H9 (cell line): ENCODE data around the gene ARHGAP15. TPM values are rescaled to one million over a fixed set of nuclear protein-coding genes. Genes with fewer than 3 reads are reported as not detected.

Source experiments
- DNase-seq: peaks from one replicate; pipeline ENCODE4 v3.0.0-alpha.2; 2017
- H2AFZ ChIP-seq: one replicate; pipeline ENCODE4 v1.6.1; 2013; ENCODE audit warnings: mild to moderate bottlenecking, low read length, control low read depth, moderate library complexity
- H2AK5ac ChIP-seq: 2 replicates; pipeline ENCODE4 v1.6.1; 2013; ENCODE audit warnings: low read length, control low read depth, mixed read lengths; ENCODE audit not compliant: insufficient read length
- H2BK120ac ChIP-seq: one replicate; pipeline ENCODE4 v1.6.1; 2013; ENCODE audit warnings: low read depth, mild to moderate bottlenecking, low read length, control low read depth, inconsistent platforms; ENCODE audit not compliant: poor library complexity, severe bottlenecking
- H2BK12ac ChIP-seq: 2 replicates; pipeline ENCODE4 v1.6.1; 2013; ENCODE audit warnings: low read length, control low read depth, mixed read lengths, low read depth; ENCODE audit not compliant: insufficient read length
- H2BK15ac ChIP-seq: 2 replicates; pipeline ENCODE4 v1.6.1; 2013; ENCODE audit warnings: low read depth, low read length, control low read depth
- H2BK20ac ChIP-seq: one replicate; pipeline ENCODE4 v1.6.1; 2013; ENCODE audit warnings: low read depth, mild to moderate bottlenecking, low read length, control low read depth, inconsistent platforms; ENCODE audit not compliant: poor library complexity, severe bottlenecking
- H2BK5ac ChIP-seq: 2 replicates; pipeline ENCODE4 v1.6.1; 2013; ENCODE audit warnings: low read length, control low read depth, mixed read lengths; ENCODE audit not compliant: insufficient read length
- H3K14ac ChIP-seq: 2 replicates; pipeline ENCODE4 v1.6.1; 2013; ENCODE audit warnings: low read length, control low read depth; ENCODE audit not compliant: insufficient read depth
- H3K18ac ChIP-seq: 2 replicates; pipeline ENCODE4 v1.6.1; 2013; ENCODE audit warnings: low read depth, mild to moderate bottlenecking, mixed read lengths, low read length, control low read depth; ENCODE audit not compliant: insufficient read length
- H3K23ac ChIP-seq: 2 replicates; pipeline ENCODE4 v1.6.1; 2013; ENCODE audit warnings: low read length, control low read depth, mixed read lengths, low read depth; ENCODE audit not compliant: insufficient read length
- H3K23me2 ChIP-seq: 2 replicates; pipeline ENCODE4 v1.6.1; 2013; ENCODE audit warnings: low read depth, mild to moderate bottlenecking, mixed read lengths, low read length, control low read depth; ENCODE audit not compliant: insufficient read length, poor library complexity, severe bottlenecking
- H3K27ac ChIP-seq: 2 replicates; pipeline ENCODE4 v1.5.1; 2013; ENCODE audit warnings: low read length, control low read depth, mixed read lengths, low read depth; ENCODE audit not compliant: insufficient read length
- H3K27me3 ChIP-seq: 2 replicates; pipeline ENCODE4 v1.6.1; 2013; ENCODE audit warnings: low read length, control low read depth, inconsistent platforms; ENCODE audit not compliant: insufficient read depth
- H3K4ac ChIP-seq: 2 replicates; pipeline ENCODE4 v1.6.1; 2013; ENCODE audit warnings: low read depth, mild to moderate bottlenecking, control low read depth, inconsistent platforms, low read length, moderate library complexity
- H3K4me1 ChIP-seq: 2 replicates; pipeline ENCODE4 v1.6.1; 2013; ENCODE audit warnings: low read length, control low read depth, inconsistent platforms; ENCODE audit not compliant: insufficient read depth
- H3K4me2 ChIP-seq: 2 replicates; pipeline ENCODE4 v1.6.1; 2013; ENCODE audit warnings: low read length, control low read depth, mixed read lengths; ENCODE audit not compliant: insufficient read length, insufficient read depth
- H3K56ac ChIP-seq: 2 replicates; pipeline ENCODE4 v1.6.1; 2013; ENCODE audit warnings: low read depth, mild to moderate bottlenecking, mixed read lengths, low read length, control low read depth; ENCODE audit not compliant: insufficient read length
- H3K79me1 ChIP-seq: 2 replicates; pipeline ENCODE4 v1.6.1; 2013; ENCODE audit warnings: low read depth, mild to moderate bottlenecking, moderate library complexity, low read length, control low read depth, inconsistent platforms; ENCODE audit not compliant: insufficient read depth, poor library complexity, severe bottlenecking
- H3K79me2 ChIP-seq: 2 replicates; pipeline ENCODE4 v1.6.1; 2013; ENCODE audit warnings: low read length, control low read depth, inconsistent platforms; ENCODE audit not compliant: insufficient read depth
- H3K9ac ChIP-seq: 2 replicates; pipeline ENCODE4 v1.6.1; 2013; ENCODE audit warnings: low read length, control low read depth, mixed read lengths; ENCODE audit not compliant: insufficient read length; ENCODE audit errors: extremely low read depth
- H3K9me3 ChIP-seq: one replicate; pipeline ENCODE4 v1.6.1; 2013; ENCODE audit warnings: low read depth, low read length, inconsistent platforms; ENCODE audit not compliant: control insufficient read depth
- H3T11ph ChIP-seq: one replicate; pipeline ENCODE4 v1.6.1; 2013; ENCODE audit warnings: mild to moderate bottlenecking, low read length, control low read depth, inconsistent platforms
- H4K20me1 ChIP-seq: one replicate; pipeline ENCODE4 v1.6.1; 2013; ENCODE audit not compliant: control insufficient read depth, insufficient read length, insufficient read depth
- H4K5ac ChIP-seq: 2 replicates; pipeline ENCODE4 v1.6.1; 2013; ENCODE audit warnings: low read depth, mild to moderate bottlenecking, mixed read lengths, low read length, control low read depth; ENCODE audit not compliant: insufficient read length
- H4K8ac ChIP-seq: replicated peaks from 2 replicates; pipeline ENCODE4 v1.6.1; 2013; ENCODE audit warnings: low read length, control low read depth, mixed read lengths, low read depth; ENCODE audit not compliant: insufficient read length
- H4K91ac ChIP-seq: 2 replicates; pipeline ENCODE4 v1.6.1; 2013; ENCODE audit warnings: low read depth, mild to moderate bottlenecking, moderate library complexity, mixed read lengths, low read length, control low read depth; ENCODE audit not compliant: insufficient read length
- H3K27ac Mint-ChIP-seq, 3 experiments: 2 replicates in 2 of 3; 3 replicates in 1 of 3; pipeline ENCODE4 v1.8.0; 2020 to 2021; ENCODE audit warnings: mixed read lengths in 3 of 3, mild to moderate bottlenecking in 1 of 3, moderate library complexity in 1 of 3
- H3K27me3 Mint-ChIP-seq: 2 replicates; pipeline ENCODE4 v1.8.0; 2021; ENCODE audit warnings: low read depth, mild to moderate bottlenecking, moderate library complexity, mixed read lengths
- H3K36me3 Mint-ChIP-seq, 3 experiments: 2 replicates in 2 of 3; 3 replicates in 1 of 3; pipeline ENCODE4 v1.8.0; 2020 to 2021; ENCODE audit warnings: low read depth in 3 of 3, mixed read lengths in 3 of 3; ENCODE audit not compliant: insufficient read depth in 1 of 3
- H3K4me1 Mint-ChIP-seq, 2 experiments: 2 replicates each; pipeline ENCODE4 v1.8.0; 2020; ENCODE audit warnings: mixed read lengths in 2 of 2
- H3K4me3 Mint-ChIP-seq, 2 experiments: 2 replicates in 1 of 2; 3 replicates in 1 of 2; pipeline ENCODE4 v1.8.0; 2020 to 2021; ENCODE audit warnings: mild to moderate bottlenecking in 2 of 2, mixed read lengths in 2 of 2, moderate library complexity in 1 of 2
- H3K9me3 Mint-ChIP-seq, 2 experiments: 2 replicates in 1 of 2; 3 replicates in 1 of 2; pipeline ENCODE4 v1.8.0; 2020; ENCODE audit warnings: mild to moderate bottlenecking in 2 of 2, mixed read lengths in 2 of 2, moderate library complexity in 1 of 2
- CTCF ChIP-seq: fragments of 200-600 bp; sonication (generic); conservative IDR thresholded peaks from 3 replicates; pipeline ENCODE4 v1.8.0; 2021; ENCODE audit warnings: antibody characterized with exemption, mild to moderate bottlenecking
- WGBS: extraction: QIAGEN DNeasy Blood & Tissue Kit; methylation state at CpG from one replicate; pipeline ENCODE4 v1.1.7; 2013; ENCODE audit warnings: missing lambda C conversion rate, low lambda C conversion rate, mixed read lengths; ENCODE audit not compliant: insufficient read length; ENCODE audit errors: extremely low coverage; 5-methylcytosine and 5-hydroxymethylcytosine counted together
- total RNA-seq: library from RNA; stranded (reverse); gene quantifications from 2 replicates; pipeline ENCODE4 v1.2.1, GENCODE V29; 2021

ARHGAP15 gene
- total RNA-seq, 1 experiment from 2014 or later = not detected

GRCh38 chr2:143151111-143151752 is 22.0 kb downstream of the ARHGAP15 start:
- Histone ChIP-seq H3K9ac (no peak overlapping the region), H3K18ac (no peak overlapping the region), H3K4ac (no peak overlapping the region), H4K8ac (no peak overlapping the region), H4K91ac (no peak overlapping the region), H3K79me2 (no peaks in the 10 kb centered on the region), H2AFZ (no peak overlapping the region), H3K4me2 (no peak overlapping the region), H3K14ac (no peak overlapping the region), H3K23ac (no peak overlapping the region), H2BK120ac (no peak overlapping the region), H2BK15ac (no peak overlapping the region), H3K79me1 (no peaks in the 10 kb centered on the region), H2BK20ac (no peak overlapping the region), H4K20me1 (no peaks in the 10 kb centered on the region), H3K9me3 (no peaks in the 10 kb centered on the region), H3K23me2 (no peaks in the 10 kb centered on the region), H2BK12ac (no peak overlapping the region), H3K27ac (no peak overlapping the region), H2AK5ac (no peak overlapping the region), H2BK5ac (no peak overlapping the region), H3K56ac (no peak overlapping the region), H4K5ac (no peak overlapping the region), H3K4me1 (no peaks in the 10 kb centered on the region), H3K27me3 (no peaks in the 10 kb centered on the region), H3T11ph (no peak overlapping the region)
- Mint-ChIP-seq H3K9me3 (no peaks in the 10 kb centered on the region), H3K4me3 (no peak overlapping the region), H3K27ac (no peak overlapping the region; a peak in 1 of 7 replicates), H3K27me3 (no peaks in the 10 kb centered on the region), H3K4me1 (peaks cover 9 to 12% of the 10 kb centered on the region in 2 experiments), H3K36me3 (no peaks in the 10 kb centered on the region)
- no CpG with 5 or more reads among the region's 1 CpG for WGBS
- no peak for TF ChIP-seq CTCF
- no peak for DNase-seq
